Psoas muscle (tissue), 8 donors: ENCODE results near the gene CISTR. TPM values are rescaled to one million over a fixed set of nuclear protein-coding genes. Genes with fewer than 3 reads are reported as not detected.

Source experiments
- ATAC-seq, 4 donors: fragments of 200-7000 bp; cut with Tn5 transposase; one replicate each; pipeline ENCODE4 v1.9.1; 2020; ENCODE audit warnings: moderate library complexity in 3 of 4, mild to moderate bottlenecking in 2 of 4
- DNase-seq, 2 donors: peaks; one replicate each; pipeline ENCODE4 v3.0.0-alpha.2; 2020
- H3K27ac ChIP-seq: fragments of 200-600 bp; one replicate; pipeline ENCODE4 v1.8.0; 2022
- H3K27me3 ChIP-seq, 3 donors: fragments of 200-600 bp in 1 of 3; one replicate each; pipeline versions ENCODE4 v1.6.1 to v1.8.0; 2013 to 2022; ENCODE audit warnings: low read length in 2 of 3, mild to moderate bottlenecking in 2 of 3, moderate library complexity in 1 of 3; ENCODE audit not compliant: insufficient read depth in 3 of 3
- H3K36me3 ChIP-seq, 2 donors: fragments of 200-600 bp in 1 of 2; one replicate each; pipeline versions ENCODE4 v1.6.1 to v1.8.0; 2013 to 2022; ENCODE audit warnings: low read depth in 1 of 2, mild to moderate bottlenecking in 1 of 2, moderate library complexity in 1 of 2; ENCODE audit not compliant: insufficient read depth in 1 of 2
- H3K4me1 ChIP-seq: fragments of 200-600 bp; one replicate; pipeline ENCODE4 v1.8.0; 2022
- H3K4me3 ChIP-seq: fragments of 200-600 bp; one replicate; pipeline ENCODE4 v1.8.0; 2022; ENCODE audit warnings: mild to moderate bottlenecking
- H3K9me3 ChIP-seq: fragments of 200-600 bp; one replicate; pipeline ENCODE4 v1.8.0; 2022
- WGBS, 3 donors: extraction: QIAGEN DNeasy Blood & Tissue Kit; methylation state at CpG; one replicate each; pipeline versions ENCODE4 v1.1.6 to v1.1.7; 2013; 5-methylcytosine and 5-hydroxymethylcytosine counted together
- intact Hi-C, 2 donors: fragments of 100-400 bp; cut with DNase I; formaldehyde crosslinking; loops; one replicate each; pipeline versions ENCODE4 v1.11.0 to v1.14.2; 2022
- polyA plus RNA-seq, 3 donors: library from polyadenylated mRNA; stranded (reverse); fragments of 200-250 nt; gene quantifications; one replicate each; pipeline ENCODE4 v1.2.3, GENCODE V29; 2013
- total RNA-seq, 4 donors: library from RNA; stranded (reverse); fragmentation: NEBNext Ultra II Directional in 2 of 4; extraction: Animal tissue kit (Norgen Biotek cat#: 25700) in 2 of 4; gene quantifications; one replicate each; pipeline versions ENCODE4 v1.2.1 to v1.2.4, GENCODE V29; 2021 to 2023
- TF ChIP-seq, protein P1 (sequence below): fragments of 200-600 bp; IDR thresholded peaks from one replicate; pipeline ENCODE4 v1.8.0; 2022; ENCODE audit warnings: antibody characterized with exemption
- donor health status: healthy with polysubstance abuse.
- donor health status: DM: no; HTN: no; CAD: no; lungs with moderate emphysema.
- donor health status: Bipolar disorder and iron deficiency.
- donor health status: healthy.
- donor health status: DM: yes; HTN: yes; CAD: no.
- donor health status: DM: no; HTN: no; CAD: no.
- donor health status: DM: no; HTN: no; CAD: no.
- donor health status: DM: yes; HTN: yes; CAD: no.

CISTR gene
- total and polyA plus RNA-seq, 7 donors: not detected

DNA sequence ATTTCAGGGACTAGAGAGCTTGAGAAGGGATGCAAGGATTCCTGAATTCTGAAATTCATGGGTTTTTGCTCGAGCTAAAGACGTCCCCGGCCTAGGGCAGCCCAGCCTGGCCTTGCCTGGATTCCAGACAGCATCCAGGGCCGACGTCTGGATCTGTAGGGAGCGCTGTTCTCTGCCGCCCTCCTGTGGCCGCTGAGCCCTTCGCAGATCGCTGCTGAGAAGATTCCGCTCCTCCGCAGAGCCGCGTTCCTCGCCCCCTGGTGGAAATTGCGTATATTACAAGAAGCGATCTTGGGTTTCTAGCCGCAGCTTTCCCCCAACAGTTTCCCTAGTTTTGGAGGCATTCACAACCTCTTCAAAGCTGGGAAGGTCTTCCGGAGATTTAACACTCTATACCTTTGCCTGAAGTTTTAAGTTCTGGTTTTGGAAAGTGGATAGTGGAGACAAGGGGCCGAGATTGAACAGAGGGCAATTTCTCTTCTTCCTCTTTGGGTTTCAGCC lies 5.1 kb downstream of the CISTR start:
- WGBS, 3 donors: 0 to 1% (median 1%) methylated on average over 19 to 20 of the region's 20 CpGs
- Histone ChIP-seq H3K9me3 (no peaks in the 10 kb centered on the region), H3K4me1 (peaks cover 13% of the 10 kb centered on the region), H3K4me3 (no peak overlapping the region), H3K36me3 (no peaks in the 10 kb centered on the region), H3K27me3 (peaks cover 0 to 62% (median 15%) of the 10 kb centered on the region in 3 donors), H3K27ac (no peak overlapping the region)
- ATAC-seq (peak; percentile 93 to 95 (median 94)), DNase-seq (peak; percentile 90 to 96)
- intact Hi-C loops: loop anchor here in 1 of 2 donors (1.0 kb wide), 2 partner anchors 44 to 201 kb away; no protein-coding TSS in a partner anchor
- TF ChIP-seq, protein P1, sequence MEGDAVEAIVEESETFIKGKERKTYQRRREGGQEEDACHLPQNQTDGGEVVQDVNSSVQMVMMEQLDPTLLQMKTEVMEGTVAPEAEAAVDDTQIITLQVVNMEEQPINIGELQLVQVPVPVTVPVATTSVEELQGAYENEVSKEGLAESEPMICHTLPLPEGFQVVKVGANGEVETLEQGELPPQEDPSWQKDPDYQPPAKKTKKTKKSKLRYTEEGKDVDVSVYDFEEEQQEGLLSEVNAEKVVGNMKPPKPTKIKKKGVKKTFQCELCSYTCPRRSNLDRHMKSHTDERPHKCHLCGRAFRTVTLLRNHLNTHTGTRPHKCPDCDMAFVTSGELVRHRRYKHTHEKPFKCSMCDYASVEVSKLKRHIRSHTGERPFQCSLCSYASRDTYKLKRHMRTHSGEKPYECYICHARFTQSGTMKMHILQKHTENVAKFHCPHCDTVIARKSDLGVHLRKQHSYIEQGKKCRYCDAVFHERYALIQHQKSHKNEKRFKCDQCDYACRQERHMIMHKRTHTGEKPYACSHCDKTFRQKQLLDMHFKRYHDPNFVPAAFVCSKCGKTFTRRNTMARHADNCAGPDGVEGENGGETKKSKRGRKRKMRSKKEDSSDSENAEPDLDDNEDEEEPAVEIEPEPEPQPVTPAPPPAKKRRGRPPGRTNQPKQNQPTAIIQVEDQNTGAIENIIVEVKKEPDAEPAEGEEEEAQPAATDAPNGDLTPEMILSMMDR: peak; percentile 100

DNA sequence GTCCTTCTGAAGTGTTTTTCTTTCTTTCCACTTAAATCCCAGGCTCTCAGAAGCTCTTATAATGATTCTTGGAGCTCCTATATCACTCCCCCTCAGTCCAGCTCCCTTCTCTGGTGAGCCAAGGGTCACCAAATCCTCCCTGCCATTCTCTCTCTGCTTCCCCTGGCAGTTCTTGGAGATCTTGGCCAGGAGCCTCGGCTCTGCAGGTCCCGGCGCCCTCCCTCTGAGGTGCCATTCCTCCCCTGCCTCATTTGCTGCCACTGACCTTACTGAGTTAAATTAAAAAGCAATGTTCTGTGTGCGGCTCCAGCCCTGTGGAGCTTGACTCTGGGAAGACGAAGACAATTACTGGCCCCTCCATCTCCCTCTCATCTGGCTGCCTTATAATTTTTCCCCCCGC lies 7.0 kb downstream of the CISTR start:
- Histone ChIP-seq H3K4me1 (peaks cover 3% of the 10 kb centered on the region), H3K36me3 (no peaks in the 10 kb centered on the region), H3K27ac (no peak overlapping the region), H3K4me3 (no peak overlapping the region), H3K9me3 (no peaks in the 10 kb centered on the region), H3K27me3 (peaks cover 0 to 61% (median 4%) of the 10 kb centered on the region in 3 donors)
- TF ChIP-seq, protein P1: no peak
- no peak for ATAC-seq
- 58 to 72% (median 61%) methylated on average over 6 of the region's 6 CpGs for WGBS, 3 donors
- intact Hi-C loops: no loop called here
- no peak for DNase-seq

DNA sequence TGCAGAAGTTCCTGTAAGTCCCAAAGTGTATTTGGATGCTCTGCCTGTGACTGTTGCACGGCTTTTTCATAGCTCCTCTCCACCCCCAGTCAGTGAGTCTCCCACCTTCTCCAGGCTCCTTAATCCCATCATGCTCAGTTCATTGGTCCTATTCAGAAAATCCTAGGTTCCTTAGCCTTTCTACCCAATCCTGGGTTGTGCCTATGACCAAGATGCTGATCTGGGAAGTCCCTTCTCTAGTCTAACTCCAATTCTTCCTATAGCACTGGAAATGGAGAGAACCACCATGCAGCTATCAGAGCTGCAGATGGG lies 7.7 kb downstream of the CISTR start:
- peaks cover 3% of the 10 kb centered on the region for H3K4me1 ChIP-seq
- H3K4me3 ChIP-seq: no peak overlapping the region
- TF ChIP-seq, protein P1: no peak
- 73 to 93% (median 88%) methylated on average over 1 of the region's 1 CpG for WGBS, 3 donors
- peaks cover 0 to 55% (median 4%) of the 10 kb centered on the region in 3 donors for H3K27me3 ChIP-seq
- ATAC-seq (no peak), DNase-seq (no peak)
- H3K36me3 ChIP-seq: no peaks in the 10 kb centered on the region
- no peak overlapping the region for H3K27ac ChIP-seq
- intact Hi-C loops: no loop called here
- no peaks in the 10 kb centered on the region for H3K9me3 ChIP-seq

DNA sequence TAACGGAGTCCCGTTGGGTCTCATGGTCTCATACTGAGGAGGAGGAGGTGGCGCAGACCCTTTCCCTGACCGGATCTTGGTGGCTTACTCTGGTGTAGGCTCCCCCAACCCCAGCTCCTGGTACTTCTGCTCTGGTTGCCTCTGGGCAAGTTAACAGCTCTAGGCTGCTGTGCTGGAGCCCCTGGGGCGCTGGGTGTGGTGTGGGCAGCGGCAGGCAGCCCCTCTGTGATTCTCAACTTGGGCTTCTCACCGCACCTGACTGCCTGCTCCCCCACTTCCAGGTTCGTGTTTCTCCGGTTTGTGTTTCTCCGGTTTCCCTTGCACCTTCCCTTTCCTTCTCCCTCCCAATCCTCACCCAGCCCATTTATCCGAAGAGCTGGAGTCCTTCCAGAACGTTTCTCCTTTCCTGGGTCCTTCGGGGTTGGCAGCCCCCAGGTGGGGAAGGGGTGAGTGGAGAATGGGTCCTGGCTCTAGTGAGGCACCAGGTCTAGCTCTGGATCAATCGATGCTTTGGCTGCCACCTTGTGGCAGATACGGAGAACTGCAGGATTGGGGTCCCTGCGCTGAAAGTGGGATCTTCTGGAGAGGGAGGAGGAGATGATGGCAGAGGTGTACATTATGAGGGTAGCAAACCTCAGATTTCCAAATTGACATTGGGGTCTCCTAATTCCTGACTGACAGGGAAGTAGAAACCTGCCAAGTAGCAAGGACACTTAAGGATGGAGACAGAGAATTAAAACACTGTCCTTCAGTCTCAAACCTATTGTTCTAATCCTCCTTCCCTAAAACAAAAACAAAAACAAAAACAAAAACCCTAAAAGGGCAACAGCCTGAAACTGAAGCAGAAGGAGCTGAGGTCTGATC lies 8.3 kb downstream of the CISTR start:
- Histone ChIP-seq H3K9me3 (no peaks in the 10 kb centered on the region), H3K27me3 (peaks cover 0 to 49% (median 4%) of the 10 kb centered on the region in 3 donors), H3K27ac (no peak overlapping the region), H3K36me3 (no peaks in the 10 kb centered on the region), H3K4me1 (peaks cover 3% of the 10 kb centered on the region), H3K4me3 (no peak overlapping the region)
- peak in 1 of 2 donors; percentile 69 for DNase-seq
- peak; percentile 65 to 76 (median 68) for ATAC-seq
- intact Hi-C loops: loop anchor here in 1 of 2 donors (1.0 kb wide), 1 partner anchor 42 kb away; no protein-coding TSS in a partner anchor
- 19 to 23% (median 22%) methylated on average over 16 of the region's 16 CpGs for WGBS, 3 donors
- TF ChIP-seq, protein P1: peak; percentile 93
